HG03469 (cell line): Measurements from ENCODE around the gene ARSA.
"Not testable (repeated sequence)": the region's sequence is repeated elsewhere in the genome, so short reads cannot be mapped to it uniquely, and the experiment has no call there.

Experiments used
- ATAC-seq: cut with Tn5 transposase; IDR thresholded peaks from one replicate; pipeline ENCODE4 v1.9.1; 2021; ENCODE audit warnings: mild to moderate bottlenecking, moderate library complexity, moderate number of reproducible peaks; ENCODE audit not compliant: unreplicated experiment

The ARSA gene

GRCh38 chr22:50627642-50628542, at the start of gene ARSA:
Gene ARSA, minus strand, starts transcription at chr22:50628152. Its CDS starts 373 bp downstream, at chr22:50627779.
- ATAC-seq, result peak; percentile 64

- ATAC-seq, result no peak
Observed at GRCh38 chr22:50676661-50677492, 48.9 kb upstream of the ARSA start.

- ATAC-seq, result no peak
Observed at GRCh38 chr22:50676180-50676636, 48.3 kb upstream of the ARSA start.

- ATAC-seq, result no peak
Observed at GRCh38 chr22:50675553-50676179, 47.7 kb upstream of the ARSA start.

- no peak for ATAC-seq
Observed at GRCh38 chr22:50674606-50675552, 46.9 kb upstream of the ARSA start.

GRCh38 chr22:50674130-50674500, 46.2 kb upstream of the ARSA start:
- ATAC-seq, result no peak

- no peak for ATAC-seq
Observed at GRCh38 chr22:50673231-50674129, 45.5 kb upstream of the ARSA start.

- no peak for ATAC-seq
Observed at GRCh38 chr22:50672471-50673230, 44.7 kb upstream of the ARSA start, which contains the start of gene SHANK3. Gene SHANK3, plus strand, starts transcription at chr22:50672823.

- ATAC-seq, result no peak
Observed at GRCh38 chr22:50672041-50672440, 44.1 kb upstream of the ARSA start.

GRCh38 chr22:50671641-50672040, 43.7 kb upstream of the ARSA start:
- ATAC-seq, result no peak

GRCh38 chr22:50670914-50671538, 43.1 kb upstream of the ARSA start:
- no peak for ATAC-seq

- ATAC-seq, result no peak
Observed at GRCh38 chr22:50670513-50670912, 42.6 kb upstream of the ARSA start.

GRCh38 chr22:50665738-50666137, 37.8 kb upstream of the ARSA start:
- no peak for ATAC-seq

GRCh38 chr22:50665212-50665611, 37.3 kb upstream of the ARSA start:
- ATAC-seq, result no peak

GRCh38 chr22:50660306-50660705, 32.4 kb upstream of the ARSA start:
- no peak for ATAC-seq

- not testable (repeated sequence) for ATAC-seq
Observed at GRCh38 chr22:50659711-50660110, 31.8 kb upstream of the ARSA start.

- no peak for ATAC-seq
Observed at GRCh38 chr22:50657925-50658324, 30.0 kb upstream of the ARSA start.
